Mesenchymal stem cell (in vitro differentiated cells and primary cell): ENCODE data around the gene SFPQ. TPM values are rescaled to one million over a fixed set of nuclear protein-coding genes. Genes with fewer than 3 reads are reported as not detected.
"Not testable (repeated sequence)": the region's sequence is repeated elsewhere in the genome, so short reads cannot be mapped to it uniquely, and the experiment has no call there.

ENCODE experiments used
- DNase-seq: peaks from one replicate; pipeline ENCODE4 v3.0.0-alpha.2; 2013
- H2AFZ ChIP-seq: one replicate; pipeline ENCODE4 v1.6.1; 2013; ENCODE audit warnings: low read depth, mild to moderate bottlenecking, control low read depth, inconsistent platforms, low read length, moderate library complexity
- H2AK5ac ChIP-seq: 2 replicates; pipeline ENCODE4 v1.6.1; 2013; ENCODE audit warnings: low read length, moderate library complexity, mild to moderate bottlenecking, inconsistent platforms; ENCODE audit not compliant: severe bottlenecking
- H2BK120ac ChIP-seq: one replicate; pipeline ENCODE4 v1.6.1; 2013; ENCODE audit warnings: low read depth, mild to moderate bottlenecking, inconsistent platforms, low read length, moderate library complexity
- H2BK12ac ChIP-seq, 2 experiments: one replicate each; pipeline ENCODE4 v1.6.1; 2013; ENCODE audit warnings: inconsistent platforms in 2 of 2, low read length in 2 of 2, mild to moderate bottlenecking in 2 of 2, moderate library complexity in 2 of 2, control low read depth in 1 of 2
- H2BK15ac ChIP-seq: one replicate; pipeline ENCODE4 v1.6.1; 2013; ENCODE audit warnings: mild to moderate bottlenecking, low read depth, inconsistent platforms; ENCODE audit not compliant: poor library complexity, severe bottlenecking
- H2BK5ac ChIP-seq: 2 replicates; pipeline ENCODE4 v1.6.1; 2013; ENCODE audit warnings: low read depth, mild to moderate bottlenecking, low read length, control low read depth, inconsistent platforms; ENCODE audit not compliant: poor library complexity, severe bottlenecking
- H3K14ac ChIP-seq, 2 experiments: one replicate each; pipeline ENCODE4 v1.6.1; 2013; ENCODE audit warnings: inconsistent platforms in 2 of 2, low read length in 2 of 2, control low read depth in 1 of 2, mild to moderate bottlenecking in 1 of 2, moderate library complexity in 1 of 2
- H3K18ac ChIP-seq, 2 experiments: one replicate each; pipeline ENCODE4 v1.6.1; 2013; ENCODE audit warnings: inconsistent platforms in 2 of 2, low read length in 2 of 2, control low read depth in 1 of 2, low read depth in 1 of 2, mild to moderate bottlenecking in 1 of 2
- H3K23ac ChIP-seq, 2 experiments: one replicate each; pipeline ENCODE4 v1.6.1; 2013; ENCODE audit warnings: inconsistent platforms in 2 of 2, low read length in 2 of 2, mild to moderate bottlenecking in 2 of 2, moderate library complexity in 2 of 2, control low read depth in 1 of 2
- H3K27ac ChIP-seq: 2 replicates; pipeline ENCODE4 v1.5.1; 2013; ENCODE audit warnings: mild to moderate bottlenecking, moderate library complexity, low read length, control low read depth, inconsistent platforms; ENCODE audit not compliant: poor library complexity, severe bottlenecking
- H3K27me3 ChIP-seq, 2 experiments: 2 replicates each; pipeline versions ENCODE4 v1.6.1 to v1.7.0; 2013; ENCODE audit warnings: low read length in 2 of 2, mild to moderate bottlenecking in 2 of 2, moderate library complexity in 2 of 2, control low read depth in 1 of 2, inconsistent platforms in 1 of 2; ENCODE audit not compliant: control insufficient read depth in 1 of 2, insufficient read depth in 1 of 2
- H3K36me3 ChIP-seq, 2 experiments: 2 replicates each; pipeline versions ENCODE4 v1.6.1 to v1.7.0; 2013; ENCODE audit warnings: low read length in 2 of 2, control low read depth in 1 of 2, inconsistent platforms in 1 of 2, low read depth in 1 of 2, mild to moderate bottlenecking in 1 of 2; ENCODE audit not compliant: insufficient read depth in 2 of 2, control insufficient read depth in 1 of 2
- H3K4ac ChIP-seq, 2 experiments: one replicate each; pipeline ENCODE4 v1.6.1; 2013; ENCODE audit warnings: inconsistent platforms in 2 of 2, low read length in 2 of 2, mild to moderate bottlenecking in 2 of 2, moderate library complexity in 2 of 2, control low read depth in 1 of 2, low read depth in 1 of 2
- H3K4me1 ChIP-seq: 2 replicates; pipeline ENCODE4 v1.6.1; 2013; ENCODE audit warnings: low read depth, low read length, control low read depth; ENCODE audit not compliant: control insufficient read depth, insufficient read depth
- H3K4me2 ChIP-seq: 2 replicates; pipeline ENCODE4 v1.6.1; 2013; ENCODE audit warnings: low read length, mild to moderate bottlenecking, inconsistent platforms; ENCODE audit not compliant: poor library complexity, severe bottlenecking
- H3K4me3 ChIP-seq, 2 experiments: 2 replicates each; pipeline versions ENCODE4 v1.5.1 to v1.7.0; 2013; ENCODE audit warnings: low read length in 2 of 2, mild to moderate bottlenecking in 2 of 2, control low read depth in 1 of 2, low read depth in 1 of 2; ENCODE audit not compliant: insufficient read depth in 1 of 2
- H3K79me1 ChIP-seq: replicated peaks from 2 replicates; pipeline ENCODE4 v1.6.1; 2013; ENCODE audit warnings: mild to moderate bottlenecking, control low read depth, low read length, inconsistent platforms; ENCODE audit not compliant: poor library complexity, severe bottlenecking
- H3K9ac ChIP-seq: 2 replicates; pipeline ENCODE4 v1.7.0; 2013; ENCODE audit warnings: mild to moderate bottlenecking, low read length, moderate library complexity
- H3K9me3 ChIP-seq: 2 replicates; pipeline ENCODE4 v1.7.0; 2013; ENCODE audit warnings: mild to moderate bottlenecking, low read length; ENCODE audit not compliant: control insufficient read depth
- H4K8ac ChIP-seq: one replicate; pipeline ENCODE4 v1.6.1; 2013; ENCODE audit warnings: inconsistent platforms, mild to moderate bottlenecking, low read length, moderate library complexity
- H4K91ac ChIP-seq: one replicate; pipeline ENCODE4 v1.6.1; 2013; ENCODE audit warnings: mild to moderate bottlenecking, low read length, inconsistent platforms
- WGBS: methylation state at CpG from one replicate; pipeline ENCODE4 v1.1.7; 2013; ENCODE audit warnings: mixed read lengths; 5-methylcytosine and 5-hydroxymethylcytosine counted together
- small RNA-seq: library from polyadenylated mRNA; stranded (forward); fragments of <200 nt; extraction: miRNeasy Mini kit (QIAGEN cat#:217004); gene quantifications from one replicate; pipeline ENCODE3, GENCODE V24; 2013; ENCODE audit warnings: low read depth

Gene SFPQ

GRCh38 chr1:35142294-35142693 is 50.7 kb downstream of the SFPQ start:
- not testable (repeated sequence) for H3K9ac ChIP-seq, H3K4me3 ChIP-seq, H2BK5ac ChIP-seq, H2BK120ac ChIP-seq, H3K9me3 ChIP-seq, H3K79me1 ChIP-seq, H2BK15ac ChIP-seq, H3K23ac ChIP-seq, H2AK5ac ChIP-seq, H2BK12ac ChIP-seq, DNase-seq, H3K4ac ChIP-seq, H3K14ac ChIP-seq, H3K18ac ChIP-seq, H3K4me2 ChIP-seq, H3K36me3 ChIP-seq, H3K4me1 ChIP-seq, H4K8ac ChIP-seq, H4K91ac ChIP-seq, H3K27ac ChIP-seq, H2AFZ ChIP-seq, H3K27me3 ChIP-seq

- not testable (repeated sequence) for H3K4me2 ChIP-seq, H3K4me1 ChIP-seq, H3K9ac ChIP-seq, H4K91ac ChIP-seq, H3K23ac ChIP-seq, H3K79me1 ChIP-seq, H2BK5ac ChIP-seq, H2BK120ac ChIP-seq, H3K4ac ChIP-seq, H3K27me3 ChIP-seq, DNase-seq, H3K14ac ChIP-seq, H2AK5ac ChIP-seq, H3K18ac ChIP-seq, H2AFZ ChIP-seq, H3K9me3 ChIP-seq, H2BK15ac ChIP-seq, H3K36me3 ChIP-seq, H3K27ac ChIP-seq, H3K4me3 ChIP-seq, H4K8ac ChIP-seq, H2BK12ac ChIP-seq
- WGBS = 87% methylated on average over 5 of the region's 5 CpGs
These were observed 55.4 kb downstream of the SFPQ start for GRCh38 chr1:35137590-35137989.

- H2BK15ac ChIP-seq = no peak overlapping the region
- H4K91ac ChIP-seq = no peak overlapping the region
- 89% methylated on average over 3 of the region's 3 CpGs for WGBS
- no peaks in the 10 kb centered on the region for H3K27me3 ChIP-seq
- H3K4ac ChIP-seq = no peak overlapping the region
- no peak overlapping the region for H3K18ac ChIP-seq
- no peak for DNase-seq
- no peaks in the 10 kb centered on the region for H3K79me1 ChIP-seq
- H3K36me3 ChIP-seq = no peaks in the 10 kb centered on the region
- H3K9ac ChIP-seq = no peak overlapping the region
- no peak overlapping the region for H3K23ac ChIP-seq
- no peak overlapping the region for H3K4me3 ChIP-seq
- H3K4me1 ChIP-seq = no peaks in the 10 kb centered on the region
- H2BK120ac ChIP-seq = no peak overlapping the region
- H4K8ac ChIP-seq = no peak overlapping the region
- no peak overlapping the region for H2BK12ac ChIP-seq
- H2AFZ ChIP-seq = no peak overlapping the region
- no peak overlapping the region for H3K27ac ChIP-seq
- H2BK5ac ChIP-seq = no peak overlapping the region
- no peak overlapping the region for H3K14ac ChIP-seq
- no peak overlapping the region for H2AK5ac ChIP-seq
- no peaks in the 10 kb centered on the region for H3K9me3 ChIP-seq
- H3K4me2 ChIP-seq = no peak overlapping the region
These were observed 56.2 kb downstream of the SFPQ start for GRCh38 chr1:35136780-35137179.

Small RNA genes lying within 50 kb of the gene (small RNA-seq; reads per million reads assigned to genes)
- gene RF00019 = not detected
